ENCODE data around the gene GIT2.
A peak's percentile ranks its signal among the peaks of the same experiment; 100 is the strongest.
"Not testable (repeated sequence)": the region's sequence is repeated elsewhere in the genome, so short reads cannot be mapped to it uniquely, and the experiment has no call there.

The GIT2 gene

GRCh38 chr12:109921982-109922381 is 74.2 kb downstream of the GIT2 start:
- no peak for DNase-seq (ENCODE audit: low read depth in 2 of 2)

- DNase-seq (ENCODE audit: low read depth in 2 of 2) = no peak
Measured at GRCh38 chr12:109920261-109920780, 75.8 kb downstream of the GIT2 start.

- DNase-seq (ENCODE audit: low read depth in 2 of 2) = no peak
Measured at GRCh38 chr12:109919456-109919855, 76.7 kb downstream of the GIT2 start.

- DNase-seq (ENCODE audit: low read depth in 2 of 2) = no peak
Measured at GRCh38 chr12:109916045-109916444, 80.1 kb downstream of the GIT2 start.

- no peak for DNase-seq (ENCODE audit: low read depth in 2 of 2)
Measured at GRCh38 chr12:109915171-109916040, 80.8 kb downstream of the GIT2 start.

GRCh38 chr12:109914461-109914860 is 81.7 kb downstream of the GIT2 start:
- no peak for DNase-seq (ENCODE audit: low read depth in 2 of 2)

GRCh38 chr12:109912855-109913321 is 83.3 kb downstream of the GIT2 start:
- DNase-seq (ENCODE audit: low read depth in 2 of 2) = no peak

GRCh38 chr12:109910969-109911348 is 85.2 kb downstream of the GIT2 start:
- no peak for DNase-seq (ENCODE audit: low read depth in 2 of 2)

GRCh38 chr12:109910254-109910968 is 85.8 kb downstream of the GIT2 start:
- no peak for DNase-seq (ENCODE audit: low read depth in 2 of 2)

GRCh38 chr12:109905301-109905700 is 90.9 kb downstream of the GIT2 start:
- no peak for DNase-seq (ENCODE audit: low read depth in 2 of 2)

- no peak for DNase-seq (ENCODE audit: low read depth in 2 of 2)
Measured at GRCh38 chr12:109902891-109903418, 93.2 kb downstream of the GIT2 start.

GRCh38 chr12:109900752-109901580 is 95.2 kb downstream of the GIT2 start:
- DNase-seq (ENCODE audit: low read depth in 2 of 2) = no peak

GRCh38 chr12:109899783-109900751 is 96.1 kb downstream of the GIT2 start, which contains the start of gene TCHP:
TSS of gene TCHP (plus strand) at chr12:109900274. CDS start at chr12:109903027, 2,753 bp downstream.
- DNase-seq (ENCODE audit: low read depth in 2 of 2) = peak; percentile 39 to 44

- not testable (repeated sequence) for DNase-seq (ENCODE audit: low read depth in 2 of 2)
Measured at GRCh38 chr12:109899345-109899744, 96.8 kb downstream of the GIT2 start.

GRCh38 chr12:109897029-109897428 is 99.1 kb downstream of the GIT2 start:
- no peak for DNase-seq (ENCODE audit: low read depth in 2 of 2)

- no peak for DNase-seq (ENCODE audit: low read depth in 2 of 2)
Measured at GRCh38 chr12:109896188-109896587, 100.0 kb downstream of the GIT2 start.

GRCh38 chr12:109894939-109895338 is 101.2 kb downstream of the GIT2 start:
- no peak for DNase-seq (ENCODE audit: low read depth in 2 of 2)

- DNase-seq (ENCODE audit: low read depth in 2 of 2) = no peak
Measured at GRCh38 chr12:109893261-109893995, 102.7 kb downstream of the GIT2 start.

GRCh38 chr12:109892748-109893147 is 103.4 kb downstream of the GIT2 start:
- no peak for DNase-seq (ENCODE audit: low read depth in 2 of 2)
